RWPE1 (cell line): Measurements from ENCODE around the gene CRLF2.
A peak's percentile ranks its signal among the peaks of the same experiment; 100 is the strongest.
"Not testable (repeated sequence)": the region's sequence is repeated elsewhere in the genome, so short reads cannot be mapped to it uniquely, and the experiment has no call there.

Experiments
- CTCF ChIA-PET: fragments of 350-600 bp; sonication (Branson Sonifier 250); formaldehyde crosslinking; extraction: SDS; loops from one replicate; lab custom pipeline; 2021; lab: Yijun Ruan, JAX
- POLR2A ChIA-PET: fragments of 400-600 bp; formaldehyde crosslinking; extraction: SDS; loops from one replicate; lab custom pipeline; 2020; ENCODE audit warnings: antibody characterized with exemption; ENCODE audit not compliant: low non-redundant PET; lab: Yijun Ruan, JAX
- DNase-seq: peaks from one replicate; pipeline ENCODE4 v3.0.0; 2012; ENCODE audit warnings: low spot score
- H3K27ac ChIP-seq: fragments of 450-650 bp; 2 replicates; pipeline ENCODE4 v1.5.1; 2017
- CTCF ChIP-seq: fragments of 450-650 bp; conservative IDR thresholded peaks from 2 replicates; pipeline ENCODE4 v1.5.1; 2017; ENCODE audit warnings: low read depth, mild to moderate bottlenecking

Gene CRLF2

DNA sequence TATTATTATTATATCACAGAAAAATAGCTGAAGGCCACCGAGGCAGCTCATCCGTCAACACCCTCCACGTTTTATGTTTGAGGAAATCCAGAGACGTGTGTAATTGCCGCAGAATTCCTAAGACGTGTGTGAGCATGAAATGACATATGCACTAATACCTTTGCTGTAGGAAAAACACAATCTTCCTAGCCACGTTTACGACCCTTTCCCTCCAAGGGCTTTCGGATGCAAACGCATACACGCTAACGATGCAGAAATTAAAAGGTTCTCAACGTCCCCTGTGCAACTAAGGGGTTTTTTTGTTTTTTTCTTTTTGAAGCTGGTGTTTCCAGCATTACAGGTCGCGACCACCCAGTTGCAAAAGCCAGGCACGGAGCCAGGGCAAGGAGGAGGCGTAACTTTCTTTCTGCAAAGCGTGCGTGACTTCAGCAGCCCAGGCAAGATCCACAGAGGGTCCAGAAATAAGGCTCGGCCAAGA lies 33.8 kb downstream of the CRLF2 start:
- H3K27ac ChIP-seq: peak overlapping the region; percentile 35; the same call in 1 of the 2 replicates
- CTCF ChIA-PET: no interaction called here
- DNase-seq: peak; percentile 40
- no peak for TF ChIP-seq CTCF
- POLR2A ChIA-PET: no interaction called here

DNA sequence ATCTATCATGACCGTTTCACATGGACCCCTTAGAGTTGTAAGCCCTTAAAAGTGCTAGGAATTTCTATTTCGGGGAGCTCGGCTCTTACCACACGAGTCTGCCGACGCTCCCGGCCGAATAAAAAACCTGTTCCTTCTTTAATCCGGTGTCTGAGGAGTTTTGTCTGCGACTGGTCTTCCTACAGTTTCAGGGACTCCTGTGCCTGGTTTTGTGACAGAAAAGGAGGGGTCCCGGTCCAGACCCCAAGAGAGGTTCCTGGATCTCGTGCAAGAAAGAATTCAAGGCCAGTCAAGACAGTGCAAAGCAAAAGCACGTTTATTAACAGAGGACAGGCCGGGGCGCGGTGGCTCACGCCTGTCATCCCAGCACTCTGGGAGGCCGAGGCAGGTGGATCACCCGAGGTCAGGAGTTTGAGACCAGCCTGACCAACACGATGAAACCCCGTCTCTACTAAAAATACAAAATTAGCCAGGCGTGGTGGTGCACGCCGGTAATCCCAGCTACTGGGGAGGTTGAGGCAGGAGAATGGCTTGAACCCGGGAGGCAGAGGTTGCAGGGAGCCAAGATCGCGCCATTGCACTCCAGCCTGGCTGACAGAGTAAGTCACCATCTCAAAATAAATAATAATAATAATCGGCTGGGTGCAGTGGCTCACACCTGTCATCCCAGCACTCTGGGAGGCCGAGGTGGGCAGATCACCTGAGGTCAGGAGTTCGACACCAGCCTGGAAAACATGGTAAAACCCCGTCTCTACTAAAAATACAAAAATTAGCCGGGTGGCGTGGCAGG lies 35.7 kb downstream of the CRLF2 start:
- DNase-seq, H3K27ac ChIP-seq, POLR2A ChIA-PET, CTCF ChIA-PET: not testable (repeated sequence)

- H3K27ac ChIP-seq, CTCF ChIA-PET, DNase-seq, POLR2A ChIA-PET: not testable (repeated sequence)
Observed at GRCh38 chrX:1174609-1175545, 37.6 kb downstream of the CRLF2 start.

GRCh38 chrX:1173435-1173834 lies 39.0 kb downstream of the CRLF2 start:
- POLR2A ChIA-PET, DNase-seq, CTCF ChIA-PET, H3K27ac ChIP-seq: not testable (repeated sequence)

GRCh38 chrX:1172496-1172895 lies 40.0 kb downstream of the CRLF2 start:
- TF ChIP-seq CTCF: no peak
- DNase-seq: no peak
- H3K27ac ChIP-seq: no peak overlapping the region
- POLR2A ChIA-PET: no interaction called here
- CTCF ChIA-PET: no interaction called here

- H3K27ac ChIP-seq, DNase-seq, POLR2A ChIA-PET, CTCF ChIA-PET: not testable (repeated sequence)
Observed at GRCh38 chrX:1171915-1172314, 40.5 kb downstream of the CRLF2 start.

DNA sequence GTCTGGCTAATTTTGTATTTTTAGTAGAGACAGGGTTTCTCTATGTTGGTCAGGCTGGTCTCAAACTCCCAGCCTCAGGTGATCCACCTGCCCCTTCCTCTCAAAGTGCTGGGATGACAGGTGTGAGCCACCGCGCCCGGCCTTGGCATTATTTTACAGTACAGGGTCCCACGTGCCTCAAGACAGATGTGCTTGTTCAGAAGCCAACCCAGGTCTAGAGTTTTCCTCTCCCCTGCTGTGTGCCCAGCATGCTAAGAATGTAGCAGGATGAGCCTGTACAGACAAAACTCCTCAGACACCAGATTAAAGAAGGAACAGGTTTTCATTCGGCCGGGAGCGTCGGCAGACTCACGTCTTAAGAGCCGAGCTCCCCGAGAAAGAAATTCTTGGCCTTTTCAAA lies 42.2 kb downstream of the CRLF2 start:
- TF ChIP-seq CTCF: no peak
- no peak for DNase-seq
- H3K27ac ChIP-seq: no peak overlapping the region
- POLR2A ChIA-PET: no interaction called here
- CTCF ChIA-PET: no interaction called here

DNA sequence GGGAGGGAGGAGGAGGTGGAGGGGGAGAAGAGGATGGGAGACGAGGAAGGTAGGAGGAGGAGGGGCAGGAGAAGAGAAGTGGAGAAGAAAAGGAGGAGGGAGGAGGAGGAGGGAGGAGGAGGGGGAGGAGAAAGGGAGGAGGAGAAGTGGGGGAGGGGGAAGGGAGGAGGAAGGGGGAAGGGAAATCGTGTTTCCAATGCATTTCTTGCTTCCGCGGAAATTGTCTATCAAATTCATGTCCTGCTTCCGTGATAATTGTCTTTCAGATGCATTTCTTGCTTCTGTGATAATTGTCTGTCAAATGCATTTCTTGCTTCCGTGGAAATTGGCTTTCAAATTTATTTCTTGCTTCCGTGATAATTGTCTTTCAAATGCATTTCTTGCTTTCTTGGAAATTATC lies 43.3 kb downstream of the CRLF2 start:
- no peak overlapping the region for H3K27ac ChIP-seq
- CTCF ChIA-PET: no interaction called here
- TF ChIP-seq CTCF: no peak
- DNase-seq: no peak
- POLR2A ChIA-PET: no interaction called here
